Chondrocyte (in vitro differentiated cells): ENCODE data around the gene ALPK3. TPM values are rescaled to one million over a fixed set of nuclear protein-coding genes. Genes with fewer than 3 reads are reported as not detected.

Source experiments
- DNase-seq: peaks from one replicate; pipeline ENCODE4 v3.0.0; 2021; ENCODE audit warnings: mixed read lengths, low spot score
- H3K27ac Mint-ChIP-seq: one replicate; pipeline ENCODE4 v1.8.0; 2021; ENCODE audit warnings: mild to moderate bottlenecking, moderate library complexity, mixed read lengths; ENCODE audit not compliant: unreplicated experiment
- H3K27me3 Mint-ChIP-seq: 2 replicates; pipeline ENCODE4 v1.8.0; 2021; ENCODE audit warnings: low read depth, mixed read lengths
- H3K36me3 Mint-ChIP-seq: 2 replicates; pipeline ENCODE4 v1.8.0; 2021; ENCODE audit warnings: low read depth, mixed read lengths
- H3K4me1 Mint-ChIP-seq: 2 replicates; pipeline ENCODE4 v1.8.0; 2021; ENCODE audit warnings: low read depth, mild to moderate bottlenecking, mixed read lengths
- H3K4me3 Mint-ChIP-seq: one replicate; pipeline ENCODE4 v1.8.0; 2021; ENCODE audit warnings: mild to moderate bottlenecking, moderate library complexity, mixed read lengths; ENCODE audit not compliant: unreplicated experiment
- H3K9me3 Mint-ChIP-seq: 2 replicates; pipeline ENCODE4 v1.8.0; 2021; ENCODE audit warnings: low read depth, mixed read lengths
- CTCF ChIP-seq: fragments of 200-600 bp; sonication (generic); IDR thresholded peaks from 2 replicates; pipeline ENCODE4 v1.5.0; 2021; ENCODE audit warnings: antibody characterized with exemption, mild to moderate bottlenecking, moderate library complexity
- total RNA-seq: library from RNA; stranded (reverse); gene quantifications from 3 replicates; pipeline ENCODE4 v1.2.1, GENCODE V29; 2021

Gene ALPK3
- total RNA-seq, 1 donor from 2014 or later = 6.4 TPM

GRCh38 chr15:84864444-84864795, 47.3 kb downstream of the ALPK3 start:
- H3K4me1 Mint-ChIP-seq = peaks cover 5% of the 10 kb centered on the region
- H3K27ac Mint-ChIP-seq = peak overlapping the region; percentile 41
- H3K36me3 Mint-ChIP-seq = peaks cover 9% of the 10 kb centered on the region
- TF ChIP-seq CTCF = no peak
- no peaks in the 10 kb centered on the region for H3K9me3 Mint-ChIP-seq
- no peak for DNase-seq
- no peaks in the 10 kb centered on the region for H3K27me3 Mint-ChIP-seq
- H3K4me3 Mint-ChIP-seq = no peak overlapping the region

GRCh38 chr15:84865074-84865569, 48.0 kb downstream of the ALPK3 start:
- DNase-seq = no peak
- H3K36me3 Mint-ChIP-seq = peaks cover 9% of the 10 kb centered on the region
- H3K4me1 Mint-ChIP-seq = peaks cover 5% of the 10 kb centered on the region
- no peak for TF ChIP-seq CTCF
- no peaks in the 10 kb centered on the region for H3K27me3 Mint-ChIP-seq
- no peaks in the 10 kb centered on the region for H3K9me3 Mint-ChIP-seq
- H3K27ac Mint-ChIP-seq = no peak overlapping the region
- no peak overlapping the region for H3K4me3 Mint-ChIP-seq

DNA sequence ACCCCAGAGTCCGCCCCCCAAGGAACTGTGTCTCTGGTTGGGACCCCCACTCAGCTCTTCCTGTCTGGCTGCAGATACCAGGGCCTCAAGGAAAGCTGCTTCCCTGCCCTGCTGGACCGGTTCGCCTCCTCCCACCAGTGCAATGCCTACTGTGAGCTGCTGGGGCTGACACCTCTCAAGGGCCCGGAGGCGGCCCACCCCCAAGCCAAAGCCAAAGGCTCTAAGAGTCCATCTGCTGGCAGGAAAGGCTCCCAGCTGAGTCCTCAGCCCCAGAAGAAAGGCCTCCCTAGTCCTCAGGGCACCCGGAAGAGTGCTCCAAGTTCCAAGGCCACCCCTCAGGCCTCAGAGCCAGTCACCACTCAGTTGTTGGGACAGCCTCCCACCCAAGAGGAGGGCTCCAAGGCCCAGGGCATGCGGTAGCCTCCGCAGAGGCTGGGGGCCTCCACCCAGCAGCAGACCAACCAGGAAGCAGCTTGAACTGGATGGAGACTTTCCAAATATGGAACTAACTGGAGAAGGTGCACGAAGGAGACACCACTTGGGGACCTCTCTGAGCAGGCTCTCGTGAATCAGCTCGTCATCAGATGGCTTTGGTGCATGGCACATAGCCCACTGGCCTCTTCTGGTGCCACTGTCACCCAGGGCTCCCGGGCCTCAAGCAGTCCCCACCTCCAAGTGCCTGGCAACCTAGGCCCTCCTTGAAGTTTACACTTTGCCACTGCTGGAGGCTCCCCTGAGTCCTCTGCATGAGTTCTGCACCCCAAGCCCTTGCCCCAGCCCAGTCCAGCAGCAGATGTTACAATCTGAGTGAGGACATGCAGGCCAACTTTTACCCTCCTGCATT, 51.1 kb downstream of the ALPK3 start:
- no peaks in the 10 kb centered on the region for H3K27me3 Mint-ChIP-seq
- H3K4me1 Mint-ChIP-seq = peaks cover 5% of the 10 kb centered on the region
- H3K27ac Mint-ChIP-seq = no peak overlapping the region
- no peak for DNase-seq
- H3K36me3 Mint-ChIP-seq = peaks cover 10% of the 10 kb centered on the region
- H3K4me3 Mint-ChIP-seq = no peak overlapping the region
- no peak for TF ChIP-seq CTCF
- no peaks in the 10 kb centered on the region for H3K9me3 Mint-ChIP-seq

- Mint-ChIP-seq H3K4me1 (no peaks in the 10 kb centered on the region), H3K4me3 (no peak overlapping the region), H3K9me3 (no peaks in the 10 kb centered on the region), H3K27ac (no peak overlapping the region), H3K27me3 (no peaks in the 10 kb centered on the region), H3K36me3 (peaks cover 10% of the 10 kb centered on the region)
- no peak for DNase-seq
- no peak for TF ChIP-seq CTCF
Measured at GRCh38 chr15:84869510-84869909, 52.4 kb downstream of the ALPK3 start.

DNA sequence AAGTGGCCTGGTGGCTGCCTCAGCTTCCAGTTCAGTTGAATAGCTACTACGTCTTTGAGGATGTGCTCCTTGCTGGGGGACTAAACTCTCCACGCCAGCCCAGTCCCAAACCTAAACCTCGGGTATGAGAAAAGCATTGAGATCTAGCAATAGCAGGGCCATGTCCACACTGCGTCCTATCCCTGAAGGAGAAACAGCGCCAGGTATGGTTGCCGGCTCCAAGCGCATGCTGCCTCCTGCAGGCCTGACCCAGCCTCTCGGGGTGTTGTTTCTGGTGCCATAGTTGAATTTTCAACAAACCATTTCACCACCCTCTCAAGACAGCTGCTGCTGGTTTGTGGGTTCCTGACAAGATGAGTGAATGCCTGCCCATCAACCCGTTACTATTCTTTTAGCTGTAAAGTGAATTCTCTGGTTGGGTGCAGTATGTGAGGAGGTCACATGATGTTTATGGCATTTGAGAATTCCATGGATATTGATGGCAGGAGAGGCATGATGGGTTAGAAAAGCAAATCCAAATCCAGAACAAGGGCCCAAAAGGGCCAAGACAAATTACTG, 54.4 kb downstream of the ALPK3 start:
- Mint-ChIP-seq H3K9me3 (no peaks in the 10 kb centered on the region), H3K4me3 (no peak overlapping the region), H3K4me1 (no peaks in the 10 kb centered on the region), H3K27me3 (no peaks in the 10 kb centered on the region), H3K27ac (no peak overlapping the region), H3K36me3 (peaks cover 10% of the 10 kb centered on the region)
- DNase-seq = no peak
- TF ChIP-seq CTCF = no peak
